CD1c-positive myeloid dendritic cell (primary cell): ENCODE measurements around the gene KMT5B.

Source experiments
- DNase-seq: peaks from one replicate; pipeline ENCODE4 v3.0.0-alpha.2; 2016; ENCODE audit errors: extremely low spot score

Gene KMT5B

DNA sequence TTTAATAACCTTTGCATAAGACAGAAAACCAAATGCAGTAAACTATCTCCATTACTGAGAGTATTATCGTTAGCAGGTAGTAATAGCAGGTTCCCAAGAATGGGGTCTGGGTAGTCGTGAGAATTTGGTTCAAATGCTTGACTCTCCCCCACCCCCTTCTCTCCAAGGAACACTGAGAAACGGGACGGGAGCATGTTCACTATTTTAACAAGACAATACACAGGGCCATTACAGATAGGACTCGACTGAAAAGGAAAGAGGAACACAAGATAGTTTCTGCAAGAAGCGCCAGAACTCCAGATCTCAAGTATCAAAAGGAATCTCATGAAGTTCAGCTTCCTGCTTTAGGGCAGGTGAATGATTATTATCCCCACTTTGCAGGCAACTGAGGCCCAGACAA, 27.0 kb downstream of the KMT5B start:
- no peak for DNase-seq

DNA sequence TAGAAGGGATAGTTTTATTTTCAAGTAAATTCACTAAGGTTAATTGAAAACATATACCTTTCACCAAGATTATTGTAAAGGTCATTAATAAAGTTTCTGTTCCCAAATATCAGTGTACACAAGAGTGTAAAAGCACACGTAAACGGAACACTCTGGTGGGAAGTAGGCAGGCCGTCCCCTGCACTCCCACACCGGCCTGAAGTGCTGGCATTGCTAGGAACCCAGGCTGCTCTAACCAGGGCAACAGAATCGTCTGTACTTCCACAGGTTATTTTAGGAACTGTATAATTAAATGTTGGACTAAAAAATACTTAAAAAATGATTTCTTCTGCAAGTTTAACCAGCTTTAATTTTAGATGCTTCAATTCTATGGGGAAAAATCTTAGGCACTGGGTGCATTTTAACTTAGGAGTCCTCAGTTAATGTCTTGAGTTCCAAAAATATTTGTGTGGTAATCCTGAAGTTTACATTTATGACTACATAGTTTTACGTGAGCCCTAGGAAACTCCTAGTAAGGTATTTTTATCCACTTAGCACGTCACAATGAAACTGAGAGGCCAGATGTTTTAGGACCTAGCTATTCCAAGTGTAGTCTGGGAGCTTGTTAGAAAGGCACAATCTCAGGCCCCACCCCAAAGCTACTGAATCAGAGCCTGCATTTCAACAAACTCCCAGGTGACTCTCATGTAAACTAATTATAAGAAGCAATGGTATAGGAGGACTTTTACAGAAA, 31.2 kb downstream of the KMT5B start:
- no peak for DNase-seq

GRCh38 chr11:68179847-68180246, 33.2 kb downstream of the KMT5B start:
- no peak for DNase-seq

DNA sequence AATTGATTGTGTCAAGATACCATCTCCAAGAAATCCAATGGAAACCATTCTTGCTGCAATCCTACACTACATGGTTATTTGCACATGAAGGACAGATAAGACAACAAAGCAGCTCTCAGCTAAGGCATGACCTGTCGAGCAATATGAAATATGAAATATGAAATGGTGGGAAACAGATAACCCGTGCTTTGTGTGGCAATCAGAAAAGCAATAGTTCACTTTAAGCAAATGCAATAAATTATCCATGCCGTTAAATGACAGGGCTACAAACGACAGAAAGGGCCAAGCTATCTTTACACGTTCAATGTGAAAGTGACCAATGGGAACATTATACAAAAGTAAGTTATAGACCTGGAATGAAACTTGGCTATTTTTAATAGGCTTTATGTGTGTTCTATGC, 35.2 kb downstream of the KMT5B start:
- DNase-seq, result no peak

- no peak for DNase-seq
Measured at GRCh38 chr11:68173926-68174325, 39.2 kb downstream of the KMT5B start.

DNA sequence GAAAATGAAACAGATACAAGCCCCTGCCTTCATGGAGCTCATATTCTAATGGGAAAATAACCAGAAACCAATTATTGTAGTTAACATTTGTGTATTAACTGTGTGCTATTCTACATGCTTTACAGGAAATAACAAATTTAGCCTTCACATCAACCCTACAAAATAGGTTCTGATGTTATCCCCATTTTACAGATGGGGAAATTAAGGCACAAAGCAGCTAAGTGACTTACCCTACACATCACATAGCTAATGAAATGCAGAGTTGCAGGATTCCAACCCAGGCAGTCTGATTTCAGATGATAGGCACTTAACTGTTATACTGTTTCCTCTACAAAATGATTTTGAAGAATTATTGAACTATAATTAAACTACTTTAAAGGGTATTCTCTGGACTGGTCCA, 43.7 kb downstream of the KMT5B start:
- DNase-seq, result no peak

- DNase-seq, result no peak
Measured at GRCh38 chr11:68168694-68169093, 44.4 kb downstream of the KMT5B start.

- no peak for DNase-seq
Measured at GRCh38 chr11:68167474-68167873, 45.6 kb downstream of the KMT5B start.

DNA sequence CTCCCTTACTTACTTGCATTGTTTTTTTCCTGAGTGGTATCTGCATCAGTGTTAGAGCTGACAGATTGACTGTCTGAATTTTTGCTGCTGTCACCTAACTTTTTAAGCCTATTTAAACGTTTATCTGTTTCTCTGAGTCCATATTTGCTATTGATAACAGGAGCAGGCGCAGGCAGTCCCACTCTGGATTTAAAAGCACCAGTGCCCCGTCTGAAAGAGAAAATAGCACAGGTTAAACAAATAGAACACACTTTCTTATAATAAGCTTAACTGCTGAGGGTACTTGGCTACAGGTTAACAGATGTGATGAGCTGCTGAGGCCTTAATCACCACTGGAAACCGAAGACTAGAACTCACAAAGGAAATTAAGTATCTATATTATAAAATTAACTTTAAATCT, 46.1 kb downstream of the KMT5B start:
- no peak for DNase-seq

GRCh38 chr11:68165601-68166000, 47.5 kb downstream of the KMT5B start:
- DNase-seq, result no peak

- no peak for DNase-seq
Measured at GRCh38 chr11:68164437-68164836, 48.7 kb downstream of the KMT5B start.

DNA sequence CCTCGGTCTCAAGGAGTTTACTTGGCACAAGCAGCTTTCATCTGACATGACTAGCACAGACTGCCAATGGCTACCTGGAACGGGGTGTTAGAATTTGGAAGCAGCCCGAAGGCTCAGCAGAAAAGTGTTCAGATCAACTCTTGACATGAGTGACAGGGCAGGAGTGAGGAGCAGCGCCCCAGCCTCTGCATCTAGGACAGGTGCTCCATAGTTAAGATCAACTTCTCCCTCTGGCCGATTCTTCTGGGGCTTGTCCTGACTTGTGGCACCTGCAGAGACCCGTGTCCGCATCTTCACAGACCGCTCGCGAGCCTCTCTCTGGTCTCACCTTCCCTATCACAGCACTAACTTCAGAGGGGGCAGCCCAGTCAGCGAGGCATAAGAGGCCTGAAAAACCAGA, 49.4 kb downstream of the KMT5B start:
- no peak for DNase-seq

GRCh38 chr11:68160100-68160695, 52.9 kb downstream of the KMT5B start:
- no peak for DNase-seq

- DNase-seq, result no peak
Measured at GRCh38 chr11:68159665-68160064, 53.4 kb downstream of the KMT5B start.

GRCh38 chr11:68159161-68159560, 53.9 kb downstream of the KMT5B start:
- DNase-seq, result no peak

DNA sequence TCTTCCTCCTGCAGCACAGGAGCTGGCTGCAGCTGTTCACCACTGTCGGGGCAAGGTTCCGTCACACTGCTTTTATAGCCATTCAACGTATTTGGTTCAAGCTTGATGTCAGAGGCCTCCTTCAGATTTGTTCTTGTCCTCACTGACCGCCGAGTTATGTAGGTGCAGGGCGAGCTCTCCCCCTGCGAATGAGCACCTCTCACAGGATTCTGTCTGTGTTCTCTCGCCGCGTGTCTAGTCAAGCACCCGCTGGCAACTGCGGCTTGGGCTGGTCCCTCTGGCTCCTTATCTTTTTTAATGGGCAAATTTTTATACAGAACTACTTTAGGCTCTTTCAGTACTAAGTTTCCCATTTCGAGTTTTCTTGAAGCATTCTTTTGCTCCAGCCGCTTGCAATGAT, 54.5 kb downstream of the KMT5B start:
- no peak for DNase-seq

GRCh38 chr11:68153742-68154141, 59.4 kb downstream of the KMT5B start:
- DNase-seq, result no peak

- no peak for DNase-seq
Measured at GRCh38 chr11:68150037-68150436, 63.1 kb downstream of the KMT5B start.

DNA sequence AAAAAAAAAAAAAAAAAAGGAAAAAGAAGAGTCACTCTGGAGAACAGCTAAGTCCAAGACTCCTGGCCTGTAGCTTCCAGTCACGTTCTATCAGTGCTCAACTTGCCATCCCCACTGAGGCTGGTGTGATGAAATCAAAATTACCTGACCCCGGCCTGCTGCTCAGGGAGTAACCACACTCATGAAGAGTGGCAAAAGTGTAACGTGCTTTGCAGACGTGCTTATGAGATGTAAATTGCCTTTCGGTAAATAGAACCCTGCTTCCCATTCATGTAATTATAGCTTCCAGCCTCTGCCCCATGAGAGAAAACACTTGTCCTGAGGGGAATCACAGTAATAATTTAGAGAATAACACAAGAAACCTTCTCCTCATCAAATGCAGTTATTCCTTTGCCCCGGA, 63.7 kb downstream of the KMT5B start:
- DNase-seq, result no peak

GRCh38 chr11:68148879-68149278, 64.2 kb downstream of the KMT5B start:
- no peak for DNase-seq

GRCh38 chr11:68148071-68148805, 64.9 kb downstream of the KMT5B start:
- DNase-seq, result no peak

DNA sequence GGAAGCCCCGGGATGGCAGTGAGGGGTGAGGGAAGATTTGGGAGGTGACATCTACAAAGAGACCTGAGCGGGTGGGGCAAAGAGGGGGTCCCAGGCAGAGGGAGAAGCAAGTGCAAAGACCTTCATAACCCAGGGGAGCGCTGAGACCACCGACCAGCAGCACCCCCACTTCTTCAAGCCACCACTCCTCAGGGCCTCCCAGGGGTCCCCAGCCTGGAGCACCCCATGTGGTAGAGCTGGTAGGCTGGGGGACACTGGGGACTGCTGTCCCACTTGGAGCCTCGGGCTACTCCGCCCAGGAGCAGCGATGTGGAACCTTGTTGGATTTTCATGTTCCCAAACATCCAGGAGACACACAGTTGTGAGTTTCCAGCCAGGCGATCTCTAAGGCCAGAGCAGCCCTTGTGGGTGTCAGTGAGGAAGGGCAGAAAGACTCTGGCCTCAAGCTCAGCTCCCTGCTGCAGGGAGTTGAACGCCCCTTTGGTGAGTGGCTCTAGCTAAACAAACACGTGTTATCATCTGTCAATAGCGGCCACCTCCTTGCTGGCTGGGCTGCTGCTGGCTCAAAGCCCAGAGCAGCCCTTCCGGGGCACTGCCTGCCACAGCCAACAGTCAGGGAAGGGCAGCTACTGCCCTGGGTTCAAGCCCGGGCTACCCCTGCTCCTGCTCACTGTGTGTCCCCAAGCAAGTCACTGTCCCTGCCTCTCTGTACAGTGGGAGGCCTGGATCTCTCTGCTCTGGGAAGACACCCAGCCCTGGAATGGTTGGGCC, 66.2 kb downstream of the KMT5B start:
- no peak for DNase-seq
